HG03378 (cell line): ENCODE results near the gene STAT1.
"Not testable (repeated sequence)": the region's sequence is repeated elsewhere in the genome, so short reads cannot be mapped to it uniquely, and the experiment has no call there.

Experiments
- ATAC-seq: cut with Tn5 transposase; IDR thresholded peaks from one replicate; pipeline ENCODE4 v1.9.1; 2021; ENCODE audit warnings: mild to moderate bottlenecking, moderate library complexity; ENCODE audit not compliant: unreplicated experiment

The STAT1 gene

GRCh38 chr2:191009541-191010374, 4.2 kb downstream of the STAT1 start:
- no peak for ATAC-seq

GRCh38 chr2:191008286-191008685, 5.7 kb downstream of the STAT1 start:
- no peak for ATAC-seq

GRCh38 chr2:191006997-191007783, 6.8 kb downstream of the STAT1 start:
- ATAC-seq = no peak

GRCh38 chr2:191006297-191006696, 7.7 kb downstream of the STAT1 start:
- no peak for ATAC-seq

- ATAC-seq = no peak
These were observed 10.3 kb downstream of the STAT1 start for GRCh38 chr2:191003405-191004309.

GRCh38 chr2:191001624-191002023, 12.3 kb downstream of the STAT1 start:
- ATAC-seq = no peak

GRCh38 chr2:191001032-191001431, 12.9 kb downstream of the STAT1 start:
- no peak for ATAC-seq

GRCh38 chr2:190999949-191000665, 13.9 kb downstream of the STAT1 start:
- no peak for ATAC-seq

- ATAC-seq = no peak
These were observed 14.9 kb downstream of the STAT1 start for GRCh38 chr2:190999058-190999457.

GRCh38 chr2:190997526-190998113, 16.4 kb downstream of the STAT1 start:
- no peak for ATAC-seq

- no peak for ATAC-seq
These were observed 17.0 kb downstream of the STAT1 start for GRCh38 chr2:190996947-190997346.

GRCh38 chr2:190996338-190996946, 17.5 kb downstream of the STAT1 start:
- no peak for ATAC-seq

GRCh38 chr2:190995315-190995714, 18.7 kb downstream of the STAT1 start:
- ATAC-seq = not testable (repeated sequence)

- ATAC-seq = no peak
These were observed 19.8 kb downstream of the STAT1 start for GRCh38 chr2:190994148-190994547.

- no peak for ATAC-seq
These were observed 20.7 kb downstream of the STAT1 start for GRCh38 chr2:190993292-190993643.

- ATAC-seq = no peak
These were observed 23.8 kb downstream of the STAT1 start for GRCh38 chr2:190990132-190990531.

- ATAC-seq = no peak
These were observed 25.1 kb downstream of the STAT1 start for GRCh38 chr2:190988910-190989309.

GRCh38 chr2:190987938-190988337, 26.0 kb downstream of the STAT1 start:
- ATAC-seq = no peak

- no peak for ATAC-seq
These were observed 26.9 kb downstream of the STAT1 start for GRCh38 chr2:190987116-190987515.
